ENCODE measurements around the gene HSPBP1.

HSPBP1 gene

GRCh38 chr19:55264531-55264930 lies 15.4 kb downstream of the HSPBP1 start:
- TF ChIP-seq CTCF (IDR thresholded peaks at IDR 0.05; ENCODE audit: extremely low read depth, missing control alignments) = no peak
- no peak for DNase-seq (ENCODE audit: low spot score)

GRCh38 chr19:55262359-55262758 lies 17.6 kb downstream of the HSPBP1 start:
- no peak for TF ChIP-seq CTCF (IDR thresholded peaks at IDR 0.05; ENCODE audit: extremely low read depth, missing control alignments)
- no peak for DNase-seq (ENCODE audit: low spot score)

GRCh38 chr19:55261671-55262126 lies 18.2 kb downstream of the HSPBP1 start:
- DNase-seq (ENCODE audit: low spot score) = no peak
- TF ChIP-seq CTCF (IDR thresholded peaks at IDR 0.05; ENCODE audit: extremely low read depth, missing control alignments) = no peak

- no peak for TF ChIP-seq CTCF (IDR thresholded peaks at IDR 0.05; ENCODE audit: extremely low read depth, missing control alignments)
- no peak for DNase-seq (ENCODE audit: low spot score)
These were observed 20.2 kb downstream of the HSPBP1 start for GRCh38 chr19:55259540-55260210.

- DNase-seq (ENCODE audit: low spot score) = peak; percentile 98
- no peak for TF ChIP-seq CTCF (IDR thresholded peaks at IDR 0.05; ENCODE audit: extremely low read depth, missing control alignments)
These were observed 20.9 kb downstream of the HSPBP1 start, which contains the start of gene PPP6R1 for GRCh38 chr19:55258828-55259539. Gene PPP6R1, minus strand, starts transcription at chr19:55259017. Its CDS starts 11,914 bp downstream, at chr19:55247103.

GRCh38 chr19:55258476-55258827 lies 21.5 kb downstream of the HSPBP1 start:
- TF ChIP-seq CTCF (IDR thresholded peaks at IDR 0.05; ENCODE audit: extremely low read depth, missing control alignments) = no peak
- DNase-seq (ENCODE audit: low spot score) = peak; percentile 81

Measured in GM20000 (cell line).